Endothelial cell of umbilical vein (primary cell): Measurements from ENCODE around the gene SLC35F3. TPM values are rescaled to one million over a fixed set of nuclear protein-coding genes. Genes with fewer than 3 reads are reported as not detected.

ENCODE experiments used
- BruUV-seq: library from RNA; stranded (reverse); fragments of 400-500 nt; replicated peaks from 2 replicates; lab custom pipeline; 2021; lab: Mats Ljungman, UMichigan
- CTCF ChIA-PET: fragments of 300-600, 350-600 bp; sonication (Branson Sonifier 250); formaldehyde crosslinking; loops from one replicate; lab custom pipeline; 2021; ENCODE audit warnings: antibody characterized with exemption, inconsistent platforms; lab: Charles Lee
- POLR2A ChIA-PET: fragments of 300-600, 350-600 bp; sonication (Branson Sonifier 250); formaldehyde crosslinking; loops from one replicate; lab custom pipeline; 2021; ENCODE audit warnings: antibody characterized with exemption, inconsistent platforms; lab: Charles Lee
- DNase-seq: peaks from one replicate; pipeline ENCODE4 v3.0.0-alpha.2; 2011; ENCODE audit warnings: low read depth, low spot score
- FAIRE-seq: peaks from 2 replicates; lab custom pipeline; 2011; peaks lifted over from hg19 to GRCh38; lab: Jason Lieb, UNC
- H2AFZ ChIP-seq: 2 replicates; pipeline ENCODE4 v1.6.0; 2012; ENCODE audit warnings: low read depth, low read length, control low read depth, inconsistent platforms
- H3K27ac ChIP-seq: 2 replicates; pipeline ENCODE4 v1.5.1; 2011; ENCODE audit warnings: low read depth, mild to moderate bottlenecking, control low read depth, low read length, moderate library complexity; ENCODE audit not compliant: insufficient read depth
- H3K27me3 ChIP-seq, 2 experiments: 2 replicates each; pipeline versions ENCODE4 v1.6.0 to v1.6.1; 2011; ENCODE audit warnings: low read length in 2 of 2, mixed read lengths in 1 of 2; ENCODE audit not compliant: control insufficient read depth in 2 of 2, insufficient read depth in 2 of 2
- H3K36me3 ChIP-seq, 2 experiments: 2 replicates in 1 of 2; 3 replicates in 1 of 2; pipeline ENCODE4 v1.5.1; 2011; ENCODE audit warnings: low read length in 2 of 2, mild to moderate bottlenecking in 1 of 2, moderate library complexity in 1 of 2; ENCODE audit not compliant: control insufficient read depth in 2 of 2, insufficient read depth in 2 of 2; ENCODE audit errors: extremely low read depth in 1 of 2
- H3K4me1 ChIP-seq: 3 replicates; pipeline ENCODE4 v1.5.1; 2011; ENCODE audit warnings: mild to moderate bottlenecking, low read length; ENCODE audit not compliant: control insufficient read depth, insufficient read depth; ENCODE audit errors: extremely low read depth
- H3K4me2 ChIP-seq: 2 replicates; pipeline ENCODE4 v1.6.1; 2011; ENCODE audit warnings: low read length, control low read depth, mixed read lengths; ENCODE audit not compliant: insufficient read depth
- H3K4me3 ChIP-seq, 3 experiments: fragments of 200-600 bp in 1 of 3; sonication (generic), shearing (Covaris generic) in 1 of 3; replicated peaks in 1 of 3; 2 replicates each; pipeline ENCODE4 v1.5.1; 2011 to 2016; ENCODE audit warnings: control low read depth in 3 of 3, low read length in 3 of 3, mild to moderate bottlenecking in 2 of 3, inconsistent platforms in 1 of 3, low read depth in 1 of 3, moderate library complexity in 1 of 3; ENCODE audit not compliant: insufficient read depth in 1 of 3
- H3K79me2 ChIP-seq: 2 replicates; pipeline ENCODE4 v1.6.0; 2012; ENCODE audit warnings: low read length, inconsistent platforms; ENCODE audit not compliant: control insufficient read depth, insufficient read depth
- H3K9ac ChIP-seq: replicated peaks from 2 replicates; pipeline ENCODE3; 2011; ENCODE audit warnings: low read length, control low read depth; ENCODE audit not compliant: insufficient read depth; ENCODE audit errors: extremely low read depth
- H3K9me1 ChIP-seq: replicated peaks from 3 replicates; pipeline ENCODE4 v1.6.0; 2011; ENCODE audit warnings: mild to moderate bottlenecking, low read length; ENCODE audit not compliant: control insufficient read depth, insufficient read depth; ENCODE audit errors: extremely low read depth
- H3K9me3 ChIP-seq: replicated peaks from 2 replicates; pipeline ENCODE4 v1.5.1; 2012; ENCODE audit warnings: low read length, inconsistent platforms; ENCODE audit not compliant: control insufficient read depth, insufficient read depth
- H4K20me1 ChIP-seq: replicated peaks from 2 replicates; pipeline ENCODE3; 2011; ENCODE audit warnings: mild to moderate bottlenecking, low read length; ENCODE audit not compliant: control insufficient read depth, insufficient read depth; ENCODE audit errors: extremely low read depth
- CTCF ChIP-seq, 2 donors: IDR thresholded peaks; 1 replicate in 1 of 2; 2 replicates in 1 of 2; pipeline ENCODE4 v1.5.1; 2011; ENCODE audit warnings: low read length in 2 of 2, mild to moderate bottlenecking in 2 of 2, moderate library complexity in 2 of 2, control low read depth in 1 of 2, inconsistent platforms in 1 of 2, low read depth in 1 of 2; ENCODE audit not compliant: insufficient read depth in 1 of 2; ENCODE audit errors: extremely low read depth in 1 of 2
- EZH2 ChIP-seq: IDR thresholded peaks from 2 replicates; pipeline ENCODE4 v1.6.1; 2012; ENCODE audit warnings: borderline replicate concordance, low read depth, mild to moderate bottlenecking, moderate library complexity, low read length, inconsistent platforms; ENCODE audit not compliant: severe bottlenecking
- FOS ChIP-seq: IDR thresholded peaks from 2 replicates; pipeline ENCODE4 v1.6.1; 2011; ENCODE audit warnings: mild to moderate bottlenecking, low read length, moderate library complexity, borderline replicate concordance; ENCODE audit not compliant: insufficient read depth
- GATA2 ChIP-seq: IDR thresholded peaks from 2 replicates; pipeline ENCODE4 v1.7.0; 2011; ENCODE audit warnings: low read depth, mild to moderate bottlenecking, moderate library complexity, mixed read lengths, low read length; ENCODE audit not compliant: insufficient read length, insufficient read depth
- JUN ChIP-seq: IDR thresholded peaks from 2 replicates; pipeline ENCODE4 v1.6.1; 2011; ENCODE audit warnings: borderline replicate concordance, low read depth; ENCODE audit not compliant: insufficient read length, insufficient read depth
- MAX ChIP-seq: IDR thresholded peaks from 2 replicates; pipeline ENCODE4 v1.6.1; 2011; ENCODE audit not compliant: insufficient read depth, insufficient read length
- MYC ChIP-seq: IDR thresholded peaks from one replicate; pipeline ENCODE4 v1.6.1; 2011; ENCODE audit warnings: mild to moderate bottlenecking, low read depth, low read length
- POLR2A ChIP-seq: IDR thresholded peaks from 2 replicates; pipeline ENCODE4 v1.6.1; 2012; ENCODE audit warnings: low read depth, mild to moderate bottlenecking, control low read depth, low read length
- POLR2AphosphoS5 ChIP-seq: IDR thresholded peaks from 2 replicates; pipeline ENCODE4 v1.6.1; 2012; ENCODE audit warnings: low read depth, mild to moderate bottlenecking, control low read depth, low read length, moderate library complexity; ENCODE audit not compliant: insufficient read depth
- dilution Hi-C: fragments of 300-500 bp; cut with MboI; formaldehyde crosslinking; loops from one replicate; pipeline ENCODE4 v1.15.0; 2019; ENCODE audit warnings: low sequenced_read_pairs; ENCODE audit not compliant: extremely low pct_ligation_motif_present
- intact Hi-C: fragments of 100-400 bp; cut with micrococcal nuclease; formaldehyde crosslinking; loops from one replicate; pipeline ENCODE4 v1.10.0; 2022
- polyA plus RNA-seq, 4 experiments: library from polyadenylated mRNA; depleted of rRNA in 3 of 4; stranded (reverse) in 3 of 4; unstranded in 1 of 4; fragments of >200 nt; gene quantifications; 2 replicates each; pipeline versions ENCODE4 v1.2.1 to v1.2.3, GENCODE V29; 2011 to 2012; ENCODE audit warnings: missing spikeins in 1 of 4
- total RNA-seq: library from RNA; stranded (reverse); gene quantifications from 2 replicates; pipeline ENCODE4 v1.2.3, GENCODE V29; 2021

Gene SLC35F3
- total and polyA plus RNA-seq, 2 donors (not counting 3 experiments of a cell fraction or from before 2014, with no cell fraction given), result not detected

GRCh38 chr1:233994112-233994511 lies 89.6 kb downstream of the SLC35F3 start:
- no peak overlapping the region for H3K4me3 ChIP-seq
- H3K4me2 ChIP-seq, result no peak overlapping the region
- no peak overlapping the region for H2AFZ ChIP-seq
- no peaks in the 10 kb centered on the region for H3K36me3 ChIP-seq
- FAIRE-seq (no peak), DNase-seq (no peak)
- peaks cover 2% of the 10 kb centered on the region for H3K9me3 ChIP-seq
- CTCF ChIA-PET, result no interaction called here
- intact Hi-C loops, result no loop called here
- H3K4me1 ChIP-seq, result no peaks in the 10 kb centered on the region
- H4K20me1 ChIP-seq, result no peaks in the 10 kb centered on the region
- no peaks in the 10 kb centered on the region for H3K79me2 ChIP-seq
- TF ChIP-seq MAX (no peak), POLR2A (no peak), MYC (no peak), EZH2 (no peak), FOS (no peak), CTCF (IDR thresholded peaks at IDR 0.05; ENCODE audit: extremely low read depth in 1 of 2, insufficient read depth in 1 of 2, low read depth in 1 of 2, low read length in 2 of 2) (no peak), POLR2AphosphoS5 (no peak), GATA2 (no peak), JUN (no peak)
- H3K27ac ChIP-seq, result no peak overlapping the region
- H3K9ac ChIP-seq, result no peak overlapping the region
- H3K27me3 ChIP-seq, result no peaks in the 10 kb centered on the region
- BruUV-seq, result no TSS peak
- dilution Hi-C loops, result no loop called here
- POLR2A ChIA-PET, result no interaction called here
- no peaks in the 10 kb centered on the region for H3K9me1 ChIP-seq
